GM23338 (cell line): ENCODE measurements around the gene GOLGA7B. TPM values are rescaled to one million over a fixed set of nuclear protein-coding genes. Genes with fewer than 3 reads are reported as not detected.
A peak's percentile ranks its signal among the peaks of the same experiment; 100 is the strongest.

Experiments used
- ATAC-seq: fragments of 200-7000 bp; cut with Tn5 transposase; 3 replicates; pipeline ENCODE4 v1.9.1; 2020
- DNase-seq: peaks from one replicate; pipeline ENCODE4 v3.0.0-alpha.2; 2015; ENCODE audit warnings: low spot score
- H2AFZ ChIP-seq: fragments of 200-600 bp; sonication (generic); 2 replicates; pipeline ENCODE4 v1.8.0; 2016; ENCODE audit warnings: antibody characterized with exemption, mild to moderate bottlenecking, moderate library complexity
- H3F3A ChIP-seq: fragments of 200-600 bp; sonication (generic); replicated peaks from 2 replicates; pipeline ENCODE4 v1.8.0; 2017; ENCODE audit warnings: antibody characterized with exemption, mixed run types, low read depth
- H3K27ac ChIP-seq: fragments of 200-600 bp; sonication (generic); 2 replicates; pipeline ENCODE4 v1.6.1; 2016; ENCODE audit warnings: low read depth
- H3K27me3 ChIP-seq: fragments of 200-600 bp; sonication (generic); 2 replicates; pipeline ENCODE4 v1.8.0; 2016; ENCODE audit warnings: mild to moderate bottlenecking, mixed run types, moderate library complexity; ENCODE audit not compliant: insufficient read depth
- H3K36me3 ChIP-seq: fragments of 200-600 bp; sonication (generic); 2 replicates; pipeline ENCODE4 v1.8.0; 2016; ENCODE audit warnings: mild to moderate bottlenecking; ENCODE audit not compliant: insufficient read depth
- H3K4me1 ChIP-seq: fragments of 200-600 bp; sonication (generic); 2 replicates; pipeline ENCODE4 v1.8.0; 2016; ENCODE audit warnings: mild to moderate bottlenecking, moderate library complexity; ENCODE audit not compliant: insufficient read depth
- H3K4me2 ChIP-seq: fragments of 200-600 bp; sonication (generic); 2 replicates; pipeline ENCODE4 v1.7.1; 2017; ENCODE audit warnings: mixed run types
- H3K4me3 ChIP-seq: fragments of 200-600 bp; sonication (generic); 2 replicates; pipeline ENCODE4 v1.6.1; 2016; ENCODE audit warnings: mixed run types
- H3K79me2 ChIP-seq: fragments of 200-600 bp; sonication (generic); replicated peaks from 2 replicates; pipeline ENCODE4 v1.8.0; 2017; ENCODE audit warnings: mild to moderate bottlenecking; ENCODE audit not compliant: insufficient read depth
- H3K9me2 ChIP-seq: fragments of 200-600 bp; sonication (generic); 2 replicates; pipeline ENCODE4 v1.8.0; 2017; ENCODE audit not compliant: insufficient read depth
- H4K20me1 ChIP-seq: fragments of 200-600 bp; sonication (generic); replicated peaks from 2 replicates; pipeline ENCODE4 v1.8.0; 2017; ENCODE audit warnings: mild to moderate bottlenecking; ENCODE audit not compliant: insufficient read depth
- H3K27ac Mint-ChIP-seq: 2 replicates; pipeline ENCODE4 v1.8.0; 2020; ENCODE audit warnings: inconsistent platforms, mild to moderate bottlenecking, moderate library complexity, mixed read lengths
- H3K27me3 Mint-ChIP-seq: 3 replicates; pipeline ENCODE4 v1.8.0; 2022; ENCODE audit warnings: low read depth, mild to moderate bottlenecking, moderate library complexity, mixed read lengths, inconsistent platforms; ENCODE audit not compliant: insufficient read depth, poor library complexity
- H3K36me3 Mint-ChIP-seq: 3 replicates; pipeline ENCODE4 v1.8.0; 2021; ENCODE audit warnings: low read depth, mild to moderate bottlenecking, inconsistent platforms, moderate library complexity, mixed read lengths
- H3K4me1 Mint-ChIP-seq: 3 replicates; pipeline ENCODE4 v1.8.0; 2020; ENCODE audit warnings: mild to moderate bottlenecking, inconsistent platforms, mixed read lengths
- H3K4me3 Mint-ChIP-seq: 3 replicates; pipeline ENCODE4 v1.8.0; 2021; ENCODE audit warnings: moderate library complexity, mild to moderate bottlenecking, inconsistent platforms, mixed read lengths
- H3K9me3 Mint-ChIP-seq: 3 replicates; pipeline ENCODE4 v1.8.0; 2020; ENCODE audit warnings: moderate library complexity, mild to moderate bottlenecking, inconsistent platforms, mixed read lengths
- CREB1 ChIP-seq: fragments of 250-450 bp; sonication (Bioruptor Pico); IDR thresholded peaks from 2 replicates; pipeline ENCODE4 v1.5.0; 2020; ENCODE audit warnings: low read depth, mild to moderate bottlenecking, moderate library complexity
- CTCF ChIP-seq, 2 experiments: fragments of 200-600 bp in 1 of 2; sonication (generic) in 1 of 2; conservative IDR thresholded peaks; 2 replicates each; pipeline versions ENCODE4 v1.5.1 to v1.6.1; 2016 to 2017; ENCODE audit warnings: antibody characterized with exemption in 2 of 2, low read depth in 2 of 2, mild to moderate bottlenecking in 2 of 2, moderate library complexity in 1 of 2
- NANOG ChIP-seq: IDR thresholded peaks from 2 replicates; pipeline ENCODE4 v1.6.1; 2016; ENCODE audit warnings: antibody characterized with exemption, borderline replicate concordance
- POLR2AphosphoS5 ChIP-seq: IDR thresholded peaks from 2 replicates; pipeline ENCODE4 v1.6.1; 2016; ENCODE audit warnings: antibody characterized with exemption, low read depth
- REST ChIP-seq: IDR thresholded peaks from one replicate; pipeline ENCODE4 v1.6.1; 2018; ENCODE audit warnings: antibody characterized with exemption; ENCODE audit not compliant: unreplicated experiment
- STAT1 ChIP-seq: IDR thresholded peaks from one replicate; pipeline ENCODE4 v1.6.1; 2016; ENCODE audit warnings: antibody characterized with exemption; ENCODE audit not compliant: unreplicated experiment
- ZNF114 ChIP-seq: fragments of 250-450 bp; sonication (Bioruptor Pico); IDR thresholded peaks from 2 replicates; pipeline ENCODE4 v1.5.0; 2020; ENCODE audit warnings: mild to moderate bottlenecking, moderate library complexity
- ZNF331 ChIP-seq: fragments of 250-450 bp; sonication (Bioruptor Pico); IDR thresholded peaks from 2 replicates; pipeline ENCODE4 v1.5.0; 2020; ENCODE audit warnings: low read depth, mild to moderate bottlenecking, moderate library complexity
- ZNF462 ChIP-seq: fragments of 250-450 bp; sonication (Bioruptor Pico); IDR thresholded peaks from 2 replicates; pipeline ENCODE4 v1.5.0; 2020; ENCODE audit warnings: mild to moderate bottlenecking, moderate library complexity
- polyA plus RNA-seq: library from polyadenylated mRNA; unstranded; fragments of >200 nt; fragmentation: Nextera tagmentation; extraction: Ambion mirVana; gene quantifications from 2 replicates; pipeline ENCODE4 v1.2.1, GENCODE V29; 2016
- total RNA-seq: library from RNA; depleted of rRNA; stranded (reverse); fragments of >200 nt; shearing (Covaris generic); gene quantifications from 2 replicates; pipeline ENCODE4 v1.2.3, GENCODE V29; 2014

GOLGA7B gene
- total and polyA plus RNA-seq, 2 experiments from 2014 or later = 0.14 to 0.15 TPM

- TF ChIP-seq NANOG (no peak), STAT1 (no peak), ZNF114 (CRISPR knock-in tag) (no peak)
- ATAC-seq = peak; percentile 71
- no peaks in the 10 kb centered on the region for H3K79me2 ChIP-seq
- H4K20me1 ChIP-seq = no peaks in the 10 kb centered on the region
- Mint-ChIP-seq H3K4me3 (no peak overlapping the region), H3K9me3 (no peaks in the 10 kb centered on the region), H3K36me3 (no peaks in the 10 kb centered on the region), H3K27me3 (peaks cover 7% of the 10 kb centered on the region), H3K4me1 (peaks cover 16% of the 10 kb centered on the region), H3K27ac (no peak overlapping the region)
- DNase-seq = peak; percentile 35
- H2AFZ ChIP-seq = no peak overlapping the region; the same call in 1 of the 2 replicates
- peak overlapping the region; percentile 8 for H3K4me2 ChIP-seq
- H3K27ac ChIP-seq = no peak overlapping the region
- H3K9me2 ChIP-seq = no peaks in the 10 kb centered on the region
- H3K4me1 ChIP-seq = no peaks in the 10 kb centered on the region; the same call in 1 of the 2 replicates
- no peaks in the 10 kb centered on the region for H3K27me3 ChIP-seq
- H3K4me3 ChIP-seq = no peak overlapping the region
- H3K36me3 ChIP-seq = no peaks in the 10 kb centered on the region
- H3F3A ChIP-seq = 0 out of 2 replicates have a peak, but pooled peaks cover 3% of the 10 kb centered on the region
These were observed 43.7 kb upstream of the GOLGA7B start for GRCh38 chr10:97805949-97806348.

GRCh38 chr10:97810446-97810845 lies 39.2 kb upstream of the GOLGA7B start:
- no peaks in the 10 kb centered on the region for H3K9me2 ChIP-seq
- H3K36me3 Mint-ChIP-seq = no peaks in the 10 kb centered on the region
- no peaks in the 10 kb centered on the region; the same call in 1 of the 2 replicates for H3K4me1 ChIP-seq
- no peak overlapping the region for H3K27ac Mint-ChIP-seq
- H3K4me3 Mint-ChIP-seq = no peak overlapping the region
- H3K27ac ChIP-seq = no peak overlapping the region
- no peak overlapping the region for H3K4me2 ChIP-seq
- DNase-seq (no peak), ATAC-seq (no peak)
- H3K36me3 ChIP-seq = no peaks in the 10 kb centered on the region
- no peaks in the 10 kb centered on the region for H3K27me3 ChIP-seq
- H3F3A ChIP-seq = 0 out of 2 replicates have a peak, but pooled peaks cover 3% of the 10 kb centered on the region
- H3K9me3 Mint-ChIP-seq = no peaks in the 10 kb centered on the region
- H4K20me1 ChIP-seq = no peaks in the 10 kb centered on the region
- peaks cover 14% of the 10 kb centered on the region; the same call in 2 of the 3 replicates for H3K4me1 Mint-ChIP-seq
- H3K79me2 ChIP-seq = no peaks in the 10 kb centered on the region
- no peak overlapping the region for H2AFZ ChIP-seq
- H3K27me3 Mint-ChIP-seq = peaks cover 5% of the 10 kb centered on the region
- no peak overlapping the region for H3K4me3 ChIP-seq
- TF ChIP-seq ZNF114 (CRISPR knock-in tag) (no peak), ZNF331 (CRISPR knock-in tag) (no peak), REST (no peak), CREB1 (no peak), CTCF (conservative IDR thresholded peaks at IDR 0.05; ENCODE audit: low read depth in 2 of 2) (no peak), STAT1 (no peak), POLR2AphosphoS5 (no peak), ZNF462 (no peak)
